Brain pericyte (primary cell): Measurements from ENCODE around the gene TNFRSF1B.

ENCODE experiments used
- DNase-seq: peaks from one replicate; pipeline ENCODE4 v3.0.0-alpha.2; 2012; ENCODE audit warnings: low read depth, low spot score

Gene TNFRSF1B

GRCh38 chr1:12142141-12142823, 24.5 kb upstream of the TNFRSF1B start:
- DNase-seq, result no peak

GRCh38 chr1:12142891-12143630, 23.7 kb upstream of the TNFRSF1B start:
- no peak for DNase-seq

GRCh38 chr1:12143631-12144155, 23.1 kb upstream of the TNFRSF1B start:
- DNase-seq, result peak; percentile 66

GRCh38 chr1:12144236-12144635, 22.6 kb upstream of the TNFRSF1B start:
- no peak for DNase-seq

GRCh38 chr1:12144969-12145368, 21.8 kb upstream of the TNFRSF1B start:
- DNase-seq, result no peak

GRCh38 chr1:12145616-12146342, 21.0 kb upstream of the TNFRSF1B start:
- DNase-seq, result no peak

GRCh38 chr1:12146343-12147112, 20.3 kb upstream of the TNFRSF1B start:
- no peak for DNase-seq

GRCh38 chr1:12147201-12147701, 19.5 kb upstream of the TNFRSF1B start:
- no peak for DNase-seq

- no peak for DNase-seq
Observed at GRCh38 chr1:12148160-12148957, 18.4 kb upstream of the TNFRSF1B start.

GRCh38 chr1:12148958-12149790, 17.6 kb upstream of the TNFRSF1B start:
- DNase-seq, result no peak

- DNase-seq, result no peak
Observed at GRCh38 chr1:12149791-12150175, 17.0 kb upstream of the TNFRSF1B start.

GRCh38 chr1:12150456-12151200, 16.2 kb upstream of the TNFRSF1B start:
- DNase-seq, result no peak

- DNase-seq, result no peak
Observed at GRCh38 chr1:12151465-12151864, 15.3 kb upstream of the TNFRSF1B start.

- DNase-seq, result no peak
Observed at GRCh38 chr1:12152113-12152891, 14.5 kb upstream of the TNFRSF1B start.

- DNase-seq, result no peak
Observed at GRCh38 chr1:12153181-12153785, 13.5 kb upstream of the TNFRSF1B start.

- DNase-seq, result no peak
Observed at GRCh38 chr1:12155328-12155727, 11.5 kb upstream of the TNFRSF1B start.

GRCh38 chr1:12157366-12158231, 9.2 kb upstream of the TNFRSF1B start:
- no peak for DNase-seq
